ENCODE results near the gene AGAP1.

AGAP1 gene

GRCh38 chr2:235910067-235910466, 416.2 kb downstream of the AGAP1 start:
- no peak for DNase-seq (ENCODE audit: low read depth, low spot score)

- DNase-seq (ENCODE audit: low read depth, low spot score): no peak
These were observed 417.3 kb downstream of the AGAP1 start for GRCh38 chr2:235911125-235911524.

- DNase-seq (ENCODE audit: low read depth, low spot score): no peak
These were observed 417.9 kb downstream of the AGAP1 start for GRCh38 chr2:235911633-235912233.

DNA sequence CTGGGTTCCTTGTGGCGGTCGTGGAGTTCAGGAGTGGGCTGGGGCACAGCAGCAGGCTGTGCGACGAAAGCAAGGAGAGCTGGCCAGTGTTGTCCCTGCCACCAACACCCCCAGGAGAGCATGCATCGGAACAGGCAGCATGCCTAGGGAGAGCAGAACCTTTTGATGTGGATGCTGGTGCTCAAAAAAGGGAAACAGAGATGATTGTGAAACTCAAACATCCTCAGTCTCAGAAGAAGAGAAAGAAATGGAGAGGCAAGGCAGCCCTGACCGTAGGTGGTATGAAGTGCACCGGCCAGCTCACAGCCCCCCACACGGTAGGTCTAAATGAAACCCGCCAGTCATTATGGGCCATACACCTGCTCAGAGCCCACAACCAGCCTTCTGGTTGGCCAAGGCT, 420.9 kb downstream of the AGAP1 start:
- DNase-seq (ENCODE audit: low read depth, low spot score): no peak

DNA sequence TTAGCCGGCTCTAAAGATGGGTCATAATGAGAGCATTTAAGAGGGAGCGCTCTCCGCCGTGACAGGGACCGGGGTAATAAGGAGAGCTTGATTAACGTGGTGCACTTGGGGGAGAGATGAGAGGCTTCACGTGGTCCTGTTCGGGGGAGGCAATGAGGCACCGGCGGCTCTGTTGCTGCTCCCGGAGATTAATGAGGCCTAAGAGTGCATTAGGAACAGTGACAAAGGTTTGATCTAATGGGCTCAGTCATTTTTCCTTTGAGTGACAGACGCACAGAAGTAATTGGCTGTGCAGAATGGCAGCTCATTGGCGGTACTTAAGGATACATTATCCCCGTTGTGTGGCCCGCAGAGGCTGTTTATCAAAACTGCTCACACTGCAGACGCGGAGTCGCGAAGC, 423.7 kb downstream of the AGAP1 start:
- DNase-seq (ENCODE audit: low read depth, low spot score): peak; percentile 6

- DNase-seq (ENCODE audit: low read depth, low spot score): no peak
These were observed 425.0 kb downstream of the AGAP1 start for GRCh38 chr2:235918876-235919275.

DNA sequence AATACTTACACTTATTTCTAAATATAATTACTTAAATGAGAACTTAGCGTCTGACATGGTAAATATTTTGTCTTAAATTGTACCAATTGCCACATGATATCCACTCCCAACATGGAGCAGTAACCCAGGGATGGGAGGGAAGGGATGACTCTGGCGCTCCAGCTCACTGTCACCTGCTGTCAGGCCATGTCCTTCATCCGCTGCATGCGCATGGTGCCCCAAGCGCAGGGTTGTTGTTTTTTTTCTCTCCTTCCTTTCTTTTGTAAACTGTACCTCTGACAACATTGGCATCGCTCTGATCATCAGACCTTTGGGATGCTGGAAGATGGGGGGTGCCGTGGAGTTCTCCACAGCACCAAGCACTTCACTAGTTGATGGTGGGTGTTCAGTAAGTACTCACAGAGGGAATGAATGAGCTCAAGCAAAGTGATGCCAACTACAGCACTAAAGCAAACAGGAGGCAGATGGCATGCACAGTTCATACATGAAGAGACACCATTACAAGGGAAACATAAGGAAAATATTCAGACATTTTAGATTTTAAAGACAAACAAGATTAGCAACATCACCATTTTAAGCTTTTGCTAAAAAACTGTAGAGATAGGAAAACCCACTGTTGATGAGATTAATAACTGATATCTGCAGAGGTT, 426.5 kb downstream of the AGAP1 start:
- DNase-seq (ENCODE audit: low read depth, low spot score): no peak

DNA sequence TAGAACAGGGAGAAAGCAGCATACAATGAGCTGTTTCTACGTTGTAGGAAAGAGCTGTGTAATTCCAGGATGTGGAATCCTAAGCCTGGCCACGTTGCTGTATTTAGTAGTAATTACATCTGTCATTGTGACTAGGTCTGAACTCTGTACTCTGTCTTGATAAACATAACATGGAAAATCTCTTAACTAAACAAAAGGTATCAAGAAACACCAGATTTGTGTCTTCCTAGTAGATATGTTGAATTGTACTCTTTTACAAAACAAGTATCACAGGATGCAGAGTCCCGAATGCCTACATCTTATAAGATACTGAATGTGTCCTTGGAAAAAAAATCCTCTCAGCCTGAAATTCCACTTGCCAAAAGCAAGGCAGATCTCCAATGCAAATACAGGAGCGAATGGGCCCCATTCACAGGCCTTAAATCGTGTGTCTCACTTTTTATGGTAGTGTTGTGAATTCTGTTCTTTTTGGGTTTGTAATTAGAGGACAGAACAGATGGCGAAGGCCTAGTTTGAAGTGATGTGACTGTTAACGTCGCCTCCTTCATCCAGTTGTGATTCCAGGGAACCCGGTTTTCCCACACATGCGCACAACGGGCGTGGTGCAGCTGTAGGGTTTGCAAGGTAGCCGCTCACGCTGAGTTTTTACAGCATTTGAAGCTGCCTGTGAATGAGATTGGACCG, 427.8 kb downstream of the AGAP1 start:
- DNase-seq (ENCODE audit: low read depth, low spot score): no peak

- DNase-seq (ENCODE audit: low read depth, low spot score): no peak
These were observed 429.0 kb downstream of the AGAP1 start for GRCh38 chr2:235922839-235923238.

GRCh38 chr2:235923859-235924674, 430.2 kb downstream of the AGAP1 start:
- no peak for DNase-seq (ENCODE audit: low read depth, low spot score)

GRCh38 chr2:235924675-235925063, 430.8 kb downstream of the AGAP1 start:
- no peak for DNase-seq (ENCODE audit: low read depth, low spot score)

DNA sequence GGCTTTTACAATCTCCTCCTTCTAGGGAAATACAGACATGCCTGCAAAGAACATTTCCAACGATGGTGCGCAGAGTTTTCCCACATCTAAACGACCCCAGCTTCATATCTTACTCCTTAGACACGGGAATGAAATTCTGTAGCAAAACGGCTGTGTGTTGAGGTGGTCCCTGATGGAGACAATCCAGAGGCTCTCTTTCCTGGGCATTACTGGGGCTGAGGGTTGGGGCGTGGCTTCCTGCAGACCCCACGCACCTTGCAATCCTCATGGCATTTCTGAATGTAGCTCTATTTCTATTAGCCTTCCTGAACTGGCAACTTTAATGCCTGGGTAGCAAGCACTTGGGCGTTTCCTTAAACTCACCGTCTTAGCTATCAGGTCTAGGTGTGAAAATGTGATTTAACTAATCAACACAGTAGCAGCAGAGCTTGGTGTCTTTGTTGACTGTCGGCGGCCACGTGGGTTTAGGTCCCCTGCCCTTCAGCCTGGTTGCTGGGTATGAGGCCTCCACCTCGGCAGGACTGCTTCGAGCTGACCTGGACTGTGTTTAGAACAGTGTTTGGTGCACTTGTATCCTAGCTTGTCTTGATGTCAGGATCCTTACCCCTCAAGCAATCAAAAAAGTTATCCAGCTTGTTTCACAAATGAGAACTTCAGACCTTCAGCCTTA, 431.5 kb downstream of the AGAP1 start:
- no peak for DNase-seq (ENCODE audit: low read depth, low spot score)

DNA sequence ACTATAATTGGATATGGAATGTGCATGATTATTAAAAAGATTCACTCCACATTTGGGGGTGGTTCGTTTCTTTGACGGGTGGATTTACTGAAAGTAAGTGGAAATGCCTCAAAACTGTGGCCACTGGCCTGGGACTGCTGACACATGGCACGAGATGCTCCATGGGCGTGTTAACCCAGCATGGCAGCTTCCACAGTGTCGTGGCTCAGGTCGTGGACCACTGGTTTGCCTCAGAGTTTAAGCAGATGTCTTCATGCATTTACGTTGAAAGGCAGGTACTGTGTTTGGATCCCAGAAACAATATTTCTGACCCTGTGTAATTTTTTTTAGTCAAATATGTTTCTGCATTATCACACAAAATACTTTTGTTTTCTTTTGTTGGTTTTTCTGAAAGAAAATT, 432.4 kb downstream of the AGAP1 start:
- DNase-seq (ENCODE audit: low read depth, low spot score): no peak

DNA sequence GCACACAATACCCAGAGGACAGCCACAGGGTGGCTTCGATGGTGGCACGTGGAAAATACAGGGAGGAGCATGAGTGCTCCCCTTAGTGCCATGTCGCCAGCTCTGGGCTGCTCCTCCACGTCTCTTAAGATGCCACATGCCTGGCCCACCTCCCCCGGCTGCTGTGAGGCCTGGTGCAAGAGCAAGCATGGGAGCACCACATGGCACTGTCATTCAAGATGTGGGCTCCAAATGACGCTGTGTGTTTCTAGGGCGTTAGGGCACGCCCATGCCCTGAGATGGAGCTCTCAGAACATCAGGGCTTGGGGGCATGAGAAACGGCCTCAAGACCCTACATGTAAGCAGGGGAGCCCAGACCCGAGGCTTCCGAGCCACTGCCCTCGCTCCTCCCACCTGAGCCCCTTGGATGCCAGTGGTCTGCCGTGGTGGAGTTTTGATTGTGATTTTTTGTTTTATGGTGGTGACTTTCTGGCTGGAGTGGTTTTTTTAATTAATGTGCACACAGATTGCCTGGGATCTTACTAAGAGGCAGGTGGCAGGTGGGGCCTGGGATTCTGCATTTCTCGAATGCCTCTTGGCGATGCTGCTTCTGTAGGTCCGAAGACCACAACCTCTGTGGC, 435.0 kb downstream of the AGAP1 start:
- DNase-seq (ENCODE audit: low read depth, low spot score): no peak

GRCh38 chr2:235930701-235931100, 436.9 kb downstream of the AGAP1 start:
- DNase-seq (ENCODE audit: low read depth, low spot score): no peak

GRCh38 chr2:235931676-235932075, 437.8 kb downstream of the AGAP1 start:
- DNase-seq (ENCODE audit: low read depth, low spot score): no peak

GRCh38 chr2:235934059-235934773, 440.4 kb downstream of the AGAP1 start:
- DNase-seq (ENCODE audit: low read depth, low spot score): no peak

DNA sequence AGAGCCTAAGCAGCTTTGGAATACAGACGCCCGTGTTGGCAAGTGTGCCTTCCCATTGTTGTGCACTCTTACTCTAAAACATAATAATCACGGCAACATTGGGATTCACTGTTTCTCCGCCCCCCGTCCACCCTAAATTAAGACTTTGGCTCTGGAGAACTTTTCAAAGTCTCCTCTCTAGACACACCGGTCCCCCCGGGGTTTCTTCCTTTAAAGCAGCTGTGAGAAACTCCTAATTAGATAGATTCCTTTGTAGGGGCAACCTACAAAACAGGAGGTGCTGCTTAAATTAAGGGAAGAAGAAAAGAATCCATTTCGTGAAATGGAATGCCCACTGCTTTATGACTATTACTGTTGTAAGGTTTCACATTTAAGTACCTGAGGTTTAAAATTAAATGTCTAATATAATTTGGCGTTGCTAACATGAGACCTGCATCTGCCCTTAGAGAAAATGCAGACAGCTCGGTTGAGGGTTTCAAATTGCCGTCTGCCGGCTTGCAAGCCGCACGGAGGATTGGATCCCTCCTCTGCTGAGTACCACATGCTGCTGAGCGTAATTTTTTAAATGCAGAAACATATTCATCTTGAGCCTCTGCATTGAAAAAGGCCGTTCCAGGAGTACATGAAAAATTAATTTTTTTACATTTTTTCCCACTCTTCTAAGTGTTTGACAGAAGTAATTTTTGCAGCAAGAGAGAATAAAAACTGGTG, 441.1 kb downstream of the AGAP1 start:
- DNase-seq (ENCODE audit: low read depth, low spot score): no peak

DNA sequence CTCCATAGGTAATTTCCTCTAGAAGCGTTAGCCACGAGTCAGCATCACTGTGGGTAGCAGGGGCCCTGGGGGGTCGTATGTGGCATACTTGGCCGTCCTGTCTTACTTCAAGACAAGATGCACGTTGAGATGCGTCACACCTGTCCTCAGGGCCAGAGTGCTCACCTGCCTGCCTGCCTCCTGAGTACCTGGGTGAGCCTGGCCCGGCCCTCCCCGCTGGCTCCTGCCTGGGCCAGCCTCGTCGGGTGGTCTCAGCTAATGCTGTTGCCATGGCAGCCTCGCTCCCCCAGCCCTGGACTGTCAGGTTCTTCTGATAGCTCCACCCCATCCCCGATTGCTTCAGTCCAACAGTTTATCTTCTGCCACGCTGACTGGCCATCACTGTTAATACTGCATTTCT, 441.9 kb downstream of the AGAP1 start:
- DNase-seq (ENCODE audit: low read depth, low spot score): no peak

DNA sequence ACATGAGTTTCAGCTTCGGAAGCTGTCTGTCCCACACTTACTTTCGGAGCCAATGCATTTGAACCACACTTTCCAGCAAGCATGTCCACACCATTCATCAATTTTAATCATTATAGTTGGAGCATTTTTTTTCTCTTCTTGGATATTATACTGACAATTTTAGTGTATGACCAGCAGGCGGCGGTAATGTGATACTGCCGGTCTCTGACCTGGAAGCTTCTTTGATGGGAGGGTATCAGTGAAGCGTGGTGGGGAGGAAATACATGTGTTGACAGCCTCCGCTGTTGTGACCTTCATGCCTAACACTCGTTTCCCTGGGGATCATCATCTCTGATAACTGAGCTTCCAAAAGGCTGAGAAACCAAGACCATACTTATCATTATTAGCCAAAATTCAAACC, 442.6 kb downstream of the AGAP1 start:
- DNase-seq (ENCODE audit: low read depth, low spot score): no peak
